Activated CD8-positive, alpha-beta memory T cell treated with anti-CD3 and anti-CD28 coated beads, Interleukin-2, amount 50 U/mL, for 24 hours (primary cell): ENCODE measurements around the gene SLC11A1.

Experiments used
- DNase-seq: peaks from one replicate; pipeline ENCODE4 v3.0.0-alpha.2; 2020; ENCODE audit errors: extremely low read depth

Gene SLC11A1

DNA sequence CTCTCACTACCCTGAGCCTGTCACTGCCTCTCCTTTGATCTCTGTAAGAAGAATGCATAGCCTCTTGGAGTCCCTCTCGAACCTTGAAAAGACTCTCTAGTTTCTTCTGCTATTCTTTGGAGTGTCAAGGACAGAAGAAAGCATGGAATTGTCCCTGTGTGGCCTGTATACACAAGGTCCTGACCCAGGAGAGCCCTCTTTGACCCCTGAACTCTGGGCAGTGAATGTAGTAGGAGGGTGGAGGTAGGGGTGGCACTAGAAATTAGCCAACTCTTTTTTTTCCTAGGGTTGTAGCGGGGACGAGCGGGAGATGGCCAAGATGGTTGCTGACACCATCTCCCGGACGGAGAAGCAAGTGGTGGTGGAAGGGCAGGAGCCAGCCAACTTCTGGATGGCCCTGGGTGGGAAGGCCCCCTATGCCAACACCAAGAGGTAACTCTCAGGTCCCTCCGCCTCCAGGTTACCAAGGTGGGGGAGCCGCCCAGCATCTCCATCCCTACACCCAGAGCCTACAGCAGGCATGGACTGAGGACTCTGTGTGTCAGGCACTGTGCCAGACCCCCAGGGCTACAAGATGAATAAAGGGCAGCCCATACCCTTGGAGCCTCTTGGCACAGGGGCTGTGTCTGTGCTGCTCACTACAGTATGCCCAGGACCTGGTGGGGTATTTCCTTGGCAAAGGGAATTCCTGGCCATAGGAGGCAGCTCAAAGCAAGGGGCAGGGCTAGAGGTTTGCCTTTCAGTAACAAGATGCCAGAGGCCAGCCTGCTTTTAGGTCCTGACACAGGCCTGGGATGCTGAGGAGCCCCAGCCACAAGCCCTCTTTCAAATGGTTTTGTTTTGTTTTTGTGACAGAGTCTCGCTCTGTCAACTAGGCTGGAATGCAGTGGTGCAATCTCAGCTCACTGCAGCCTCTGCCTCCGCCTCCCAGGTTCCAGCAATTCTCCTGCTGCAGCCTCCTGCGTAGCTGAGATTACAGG is 53.2 kb downstream of the SLC11A1 start:
- no peak for DNase-seq

DNA sequence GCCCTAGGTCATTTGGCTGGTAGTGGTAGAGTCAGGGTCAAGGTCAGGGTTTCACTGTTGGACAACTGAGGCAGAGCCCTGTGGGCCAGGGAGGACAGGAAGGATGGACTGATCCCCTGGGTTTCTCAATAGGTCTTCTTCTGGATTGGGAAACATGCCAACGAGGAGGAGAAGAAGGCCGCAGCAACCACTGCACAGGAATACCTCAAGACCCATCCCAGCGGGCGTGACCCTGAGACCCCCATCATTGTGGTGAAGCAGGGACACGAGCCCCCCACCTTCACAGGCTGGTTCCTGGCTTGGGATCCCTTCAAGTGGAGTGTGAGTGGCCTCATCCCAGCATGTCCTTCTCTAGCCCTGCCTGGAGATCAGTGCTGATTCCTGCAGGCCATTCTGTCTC is 54.9 kb downstream of the SLC11A1 start:
- DNase-seq: no peak

DNA sequence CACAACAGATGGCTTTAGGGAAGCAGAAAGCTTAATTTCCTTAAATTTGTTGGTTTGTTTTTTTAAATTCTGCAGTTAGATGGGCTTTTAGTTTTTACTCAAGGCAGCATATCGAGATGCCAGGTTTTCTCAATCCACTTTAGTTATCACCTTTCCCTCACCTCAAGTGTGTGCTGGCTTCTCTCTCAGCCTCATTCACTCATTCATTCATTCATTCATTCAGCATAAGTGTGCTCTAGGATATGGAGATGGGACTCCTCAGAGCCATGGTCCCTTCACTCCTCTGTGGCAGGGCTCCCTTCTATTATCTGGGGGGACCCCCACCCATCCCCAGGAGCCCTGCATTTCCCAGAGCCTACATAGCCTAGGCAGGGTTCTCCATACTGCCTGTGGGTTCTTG is 55.9 kb downstream of the SLC11A1 start:
- no peak for DNase-seq

DNA sequence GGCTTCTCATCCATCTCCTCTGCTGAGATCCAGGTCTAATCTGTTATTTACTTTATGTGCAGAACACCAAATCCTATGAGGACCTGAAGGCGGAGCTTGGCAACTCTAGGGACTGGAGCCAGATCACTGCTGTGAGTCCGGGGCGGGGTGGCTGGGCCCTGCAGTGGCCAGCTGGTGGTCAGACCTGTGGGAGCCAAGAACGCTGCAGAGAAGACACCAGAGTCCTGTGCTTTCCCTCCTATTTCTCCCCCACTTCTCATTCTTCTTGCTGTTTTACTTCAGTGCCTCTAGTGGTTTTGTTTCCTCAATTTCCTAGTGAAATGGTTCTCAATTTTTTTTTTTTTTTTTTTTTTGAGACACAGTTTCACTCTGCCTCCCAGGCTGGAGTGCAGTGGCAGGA is 56.5 kb downstream of the SLC11A1 start:
- no peak for DNase-seq

DNA sequence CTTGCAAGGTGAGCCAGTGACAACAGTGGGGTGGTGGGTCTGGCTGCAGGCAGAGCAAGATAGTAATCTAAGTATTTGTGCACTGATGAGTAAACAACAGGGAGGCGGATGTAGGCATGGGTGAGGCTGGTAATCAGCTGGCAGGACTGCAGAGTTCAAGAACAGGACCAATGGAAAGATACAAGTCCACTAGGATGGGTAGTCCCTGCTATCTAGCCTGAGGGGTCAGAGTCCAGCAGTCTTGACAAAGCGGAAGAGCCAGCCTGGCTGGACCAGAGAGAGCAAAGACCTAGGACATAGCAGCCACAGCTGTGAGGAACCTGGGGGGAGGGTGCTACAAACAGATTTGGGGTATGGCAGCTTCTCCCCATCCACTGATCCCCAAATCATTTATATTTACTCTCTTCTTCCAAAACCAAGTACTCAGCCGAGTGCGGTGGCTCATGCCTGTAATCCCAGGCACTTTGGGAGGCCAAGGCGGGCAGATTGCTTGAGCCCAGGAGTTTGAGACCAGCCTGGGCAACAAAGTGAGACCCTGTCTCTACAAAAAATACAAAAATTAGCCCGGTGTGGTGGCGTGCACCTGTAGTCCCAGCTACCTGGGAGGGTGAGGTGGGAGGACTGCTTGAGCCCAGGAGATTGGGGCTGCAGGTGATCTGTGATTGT is 62.8 kb downstream of the SLC11A1 start:
- no peak for DNase-seq

DNA sequence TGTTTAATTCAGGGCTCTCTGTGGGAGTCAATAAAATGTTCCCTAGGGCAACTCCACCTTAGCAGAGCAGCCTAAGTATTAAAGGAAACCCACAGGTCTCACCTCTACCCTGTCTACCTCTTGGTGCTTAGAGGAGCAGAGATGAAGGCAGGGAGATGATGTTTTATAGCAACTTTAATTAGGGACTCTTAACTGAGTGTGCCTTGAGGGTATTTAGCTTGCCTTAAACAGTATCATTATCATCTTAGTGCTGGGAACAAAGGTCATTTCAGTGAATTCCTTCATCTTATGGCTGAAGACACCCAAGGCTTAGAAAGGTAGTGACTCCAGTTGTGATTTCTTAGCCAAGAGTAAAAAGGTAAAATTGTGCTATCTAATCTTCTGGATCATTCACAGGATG is 63.5 kb downstream of the SLC11A1 start:
- no peak for DNase-seq
